ENCODE measurements around the gene CTRB2. TPM values are rescaled to one million over a fixed set of nuclear protein-coding genes. Genes with fewer than 3 reads are reported as not detected.

The CTRB2 gene
- total RNA-seq, 2 donors from 2014 or later: 12.5 TPM

DNA sequence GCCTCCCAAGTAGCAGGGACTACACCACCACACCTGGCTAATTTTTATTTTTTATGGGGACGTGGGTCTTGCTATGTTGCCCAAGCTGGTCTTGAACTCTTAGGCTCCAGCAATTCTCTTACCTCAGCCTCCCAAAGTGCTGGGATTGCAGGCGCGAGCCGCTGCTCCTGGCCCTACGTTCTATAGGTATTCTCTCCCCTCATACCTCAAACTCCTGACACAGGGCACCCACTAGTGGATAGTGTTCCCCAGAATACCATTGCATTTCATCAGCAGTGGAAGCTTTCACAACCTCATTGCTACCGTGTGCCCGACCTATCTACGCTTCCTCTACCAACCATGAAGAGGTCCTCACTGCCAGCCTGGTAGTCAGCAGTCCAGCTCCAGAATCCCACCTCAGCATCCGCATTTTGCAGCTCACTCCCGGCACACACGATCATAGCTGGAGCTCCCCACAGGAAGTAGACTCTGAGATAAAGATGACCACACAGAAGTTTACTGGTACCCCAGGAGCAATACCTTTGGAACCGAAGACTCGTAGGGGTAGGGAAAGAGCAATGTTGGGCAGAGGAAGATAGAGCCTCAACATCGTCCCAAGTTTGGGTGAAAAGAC, 9.3 kb downstream of the CTRB2 start:
- Histone ChIP-seq H3K27ac (no peak overlapping the region), H3K27me3 (replicated peaks; ENCODE audit: insufficient read depth) (no peaks in the 10 kb centered on the region), H3K4me1 (ENCODE audit: control insufficient read depth in 1 of 2, low read depth in 2 of 2) (peaks cover 7 to 20% of the 10 kb centered on the region in 2 donors), H3K36me3 (no peaks in the 10 kb centered on the region), H3K9me3 (no peaks in the 10 kb centered on the region), H3K4me3 (no peak overlapping the region)
- TF ChIP-seq, protein P1, sequence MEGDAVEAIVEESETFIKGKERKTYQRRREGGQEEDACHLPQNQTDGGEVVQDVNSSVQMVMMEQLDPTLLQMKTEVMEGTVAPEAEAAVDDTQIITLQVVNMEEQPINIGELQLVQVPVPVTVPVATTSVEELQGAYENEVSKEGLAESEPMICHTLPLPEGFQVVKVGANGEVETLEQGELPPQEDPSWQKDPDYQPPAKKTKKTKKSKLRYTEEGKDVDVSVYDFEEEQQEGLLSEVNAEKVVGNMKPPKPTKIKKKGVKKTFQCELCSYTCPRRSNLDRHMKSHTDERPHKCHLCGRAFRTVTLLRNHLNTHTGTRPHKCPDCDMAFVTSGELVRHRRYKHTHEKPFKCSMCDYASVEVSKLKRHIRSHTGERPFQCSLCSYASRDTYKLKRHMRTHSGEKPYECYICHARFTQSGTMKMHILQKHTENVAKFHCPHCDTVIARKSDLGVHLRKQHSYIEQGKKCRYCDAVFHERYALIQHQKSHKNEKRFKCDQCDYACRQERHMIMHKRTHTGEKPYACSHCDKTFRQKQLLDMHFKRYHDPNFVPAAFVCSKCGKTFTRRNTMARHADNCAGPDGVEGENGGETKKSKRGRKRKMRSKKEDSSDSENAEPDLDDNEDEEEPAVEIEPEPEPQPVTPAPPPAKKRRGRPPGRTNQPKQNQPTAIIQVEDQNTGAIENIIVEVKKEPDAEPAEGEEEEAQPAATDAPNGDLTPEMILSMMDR (IDR thresholded peaks at IDR 0.05): no peak
- ATAC-seq (ENCODE audit: insufficient number of reproducible peaks, low FRiP score, low read depth) (no peak), DNase-seq (ENCODE audit: low spot score) (no peak)

- Histone ChIP-seq H3K27ac (no peak overlapping the region), H3K27me3 (replicated peaks; ENCODE audit: insufficient read depth) (no peaks in the 10 kb centered on the region), H3K4me3 (no peak overlapping the region), H3K36me3 (no peaks in the 10 kb centered on the region), H3K4me1 (ENCODE audit: control insufficient read depth in 1 of 2, low read depth in 2 of 2) (peaks cover 7 to 20% of the 10 kb centered on the region in 2 donors), H3K9me3 (no peaks in the 10 kb centered on the region)
- ATAC-seq (ENCODE audit: insufficient number of reproducible peaks, low FRiP score, low read depth) (no peak), DNase-seq (ENCODE audit: low spot score) (no peak)
- TF ChIP-seq, protein P1 (IDR thresholded peaks at IDR 0.05): no peak
Measured at GRCh38 chr16:75196836-75197235, 10.1 kb downstream of the CTRB2 start.

DNA sequence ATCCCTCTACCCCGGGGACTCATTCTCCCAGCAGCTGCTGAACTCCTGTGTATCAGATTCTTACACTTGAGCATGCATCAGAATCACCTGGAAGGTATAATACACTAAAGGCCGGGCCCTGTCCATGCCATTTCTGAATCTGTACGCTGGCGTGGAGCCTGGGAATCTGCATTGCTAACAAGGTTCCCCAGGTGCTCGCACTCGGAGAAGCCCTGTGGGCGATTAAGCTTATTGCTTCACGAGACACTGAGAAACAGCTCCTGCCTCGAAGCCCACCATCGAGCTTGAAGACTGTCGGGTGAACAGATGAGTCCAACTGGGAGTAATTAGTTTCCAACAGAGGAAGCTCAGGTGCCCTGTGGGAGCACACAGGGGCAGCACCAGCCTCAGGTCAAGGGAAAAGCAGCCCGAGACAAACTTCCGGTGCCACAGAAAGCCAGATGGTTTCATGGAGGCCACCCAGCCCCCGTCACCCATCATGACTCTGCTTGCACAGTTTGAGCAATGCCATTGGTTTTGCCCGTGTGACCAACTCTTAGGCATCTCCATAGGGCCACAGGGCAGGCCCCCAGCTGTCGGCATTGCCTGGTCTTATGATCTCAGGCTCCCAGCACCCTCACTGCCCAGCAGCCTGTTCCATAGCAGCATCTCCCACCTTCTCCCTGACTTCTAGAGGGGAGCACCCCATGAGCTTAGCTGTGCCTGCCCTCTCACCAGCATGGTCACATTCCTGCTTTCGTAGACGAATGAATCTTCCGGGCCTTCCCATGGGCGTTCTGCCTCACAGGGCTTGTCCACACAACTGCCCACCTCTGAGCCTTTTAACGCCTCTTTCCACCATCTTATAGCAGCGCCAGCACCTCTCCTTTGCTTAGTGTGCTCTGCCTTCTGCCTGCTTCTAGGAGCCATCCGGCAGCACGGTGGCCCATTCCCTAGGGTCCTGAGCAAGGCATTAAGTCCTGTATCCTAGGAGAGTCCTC, 10.9 kb downstream of the CTRB2 start:
- no peak for ATAC-seq (ENCODE audit: insufficient number of reproducible peaks, low FRiP score, low read depth)
- Histone ChIP-seq H3K4me1 (ENCODE audit: control insufficient read depth in 1 of 2, low read depth in 2 of 2) (peaks cover 7 to 17% of the 10 kb centered on the region in 2 donors), H3K9me3 (no peaks in the 10 kb centered on the region), H3K27me3 (replicated peaks; ENCODE audit: insufficient read depth) (no peaks in the 10 kb centered on the region), H3K36me3 (no peaks in the 10 kb centered on the region), H3K27ac (no peak overlapping the region), H3K4me3 (no peak overlapping the region)
- TF ChIP-seq, protein P1 (IDR thresholded peaks at IDR 0.05): no peak
- no peak for DNase-seq (ENCODE audit: low spot score)

DNA sequence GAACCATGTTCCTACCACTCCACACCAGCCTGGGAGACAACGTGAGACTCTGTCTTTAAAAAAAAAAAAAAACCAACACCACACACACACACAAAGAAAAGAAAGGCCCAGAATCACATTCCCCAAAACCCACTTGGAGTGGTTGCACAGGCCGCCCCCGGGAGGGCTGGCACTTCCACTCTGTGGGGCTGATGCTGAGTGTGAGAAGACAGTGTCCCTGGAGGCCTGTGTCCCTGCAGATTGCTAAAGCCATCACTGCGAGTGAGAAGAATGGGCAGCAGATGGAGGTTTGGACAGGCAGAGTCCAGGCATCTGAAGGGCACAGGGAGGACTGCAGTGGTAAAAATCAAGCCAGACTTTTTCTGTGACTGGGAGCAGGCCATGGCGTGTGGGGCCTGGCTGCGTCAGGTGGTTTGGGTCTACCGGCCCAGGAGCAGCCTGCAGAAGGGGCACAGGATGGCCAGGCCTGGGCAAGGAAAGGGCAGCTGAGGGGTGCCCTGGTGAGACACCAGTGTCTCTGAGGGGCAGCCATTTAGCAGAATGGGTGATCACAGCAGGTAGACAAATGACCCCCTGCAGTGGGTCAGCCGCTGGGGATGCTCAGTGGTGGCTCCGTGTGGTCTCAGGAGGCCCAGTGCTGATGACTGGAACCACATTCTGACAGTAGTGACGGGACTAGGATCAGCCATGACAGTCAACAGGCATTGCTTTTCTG, 13.1 kb downstream of the CTRB2 start:
- TF ChIP-seq, protein P1 (IDR thresholded peaks at IDR 0.05): no peak
- ATAC-seq (ENCODE audit: insufficient number of reproducible peaks, low FRiP score, low read depth) (no peak), DNase-seq (ENCODE audit: low spot score) (no peak)
- no peaks in the 10 kb centered on the region for H3K27me3 ChIP-seq (replicated peaks; ENCODE audit: insufficient read depth)
- H3K36me3 ChIP-seq: no peaks in the 10 kb centered on the region
- H3K4me1 ChIP-seq (ENCODE audit: control insufficient read depth in 1 of 2, low read depth in 2 of 2): no peaks in the 10 kb centered on the region
- H3K4me3 ChIP-seq: no peak overlapping the region
- H3K9me3 ChIP-seq: no peaks in the 10 kb centered on the region
- no peak overlapping the region for H3K27ac ChIP-seq

- DNase-seq (ENCODE audit: low spot score) (no peak), ATAC-seq (ENCODE audit: insufficient number of reproducible peaks, low FRiP score, low read depth) (no peak)
- Histone ChIP-seq H3K9me3 (no peaks in the 10 kb centered on the region), H3K36me3 (no peaks in the 10 kb centered on the region), H3K4me3 (no peak overlapping the region), H3K27ac (no peak overlapping the region), H3K4me1 (ENCODE audit: control insufficient read depth in 1 of 2, low read depth in 2 of 2) (no peaks in the 10 kb centered on the region), H3K27me3 (replicated peaks; ENCODE audit: insufficient read depth) (no peaks in the 10 kb centered on the region)
- TF ChIP-seq, protein P1 (IDR thresholded peaks at IDR 0.05): no peak
Measured at GRCh38 chr16:75193265-75193650, 13.7 kb downstream of the CTRB2 start.
